H1 (cell line): ENCODE results near the gene VIM. TPM values are rescaled to one million over a fixed set of nuclear protein-coding genes. Genes with fewer than 3 reads are reported as not detected.

Experiments used
- RAD21 ChIP-seq, 2 experiments: IDR thresholded peaks in 1 of 2; conservative IDR thresholded peaks in 1 of 2; 2 replicates each; pipeline ENCODE4 v1.6.1; 2011; ENCODE audit warnings: low read depth in 2 of 2, low read length in 2 of 2, improper control_type of control experiment in 1 of 2, inconsistent platforms in 1 of 2, mild to moderate bottlenecking in 1 of 2, moderate library complexity in 1 of 2
- RBBP5 ChIP-seq: IDR thresholded peaks from 2 replicates; pipeline ENCODE4 v1.7.1; 2012; ENCODE audit warnings: low read depth, mild to moderate bottlenecking, inconsistent platforms, low read length, moderate library complexity, borderline replicate concordance
- polyA plus RNA-seq, 7 experiments: library from polyadenylated mRNA; depleted of rRNA in 3 of 7; stranded (reverse) in 5 of 7; unstranded in 2 of 7; fragments of >200 nt in 5 of 7; fragments of 200-250 nt in 2 of 7; gene quantifications; 1 replicate in 5 of 7; 2 replicates in 1 of 7; 4 replicates in 1 of 7; pipeline versions ENCODE4 v1.2.1 to v1.2.3, GENCODE V29; 2011 to 2013; ENCODE audit warnings: missing spikeins in 2 of 7, mixed read lengths in 2 of 7
- total RNA-seq: library from RNA; stranded (reverse); fragmentation: NEBNext Ultra II Directional; extraction: Animal tissue kit (Norgen Biotek cat#: 25700); gene quantifications from 2 replicates; pipeline ENCODE4 v1.2.1, GENCODE V29; 2021

VIM gene
- total and polyA plus RNA-seq, 2 of the 8 experiments (the other 6 are each of a cell fraction or from before 2014, with no cell fraction given), result 347 to 372 TPM

- TF ChIP-seq RBBP5 (no peak), RAD21 (IDR thresholded peaks at IDR 0.05 in 1 of 2, conservative IDR thresholded peaks at IDR 0.05 in 1 of 2; ENCODE audit: low read depth in 2 of 2, low read length in 2 of 2) (no peak)
Observed at GRCh38 chr10:17240616-17241015, 12.6 kb downstream of the VIM start (continued).
